T-helper 9 cell (primary cell): ENCODE results near the gene ZFR2.
A peak's percentile ranks its signal among the peaks of the same experiment; 100 is the strongest.
"Not testable (repeated sequence)": the region's sequence is repeated elsewhere in the genome, so short reads cannot be mapped to it uniquely, and the experiment has no call there.

Experiments used
- DNase-seq: peaks from one replicate; pipeline ENCODE4 v3.0.0-alpha.2; 2020

Gene ZFR2

GRCh38 chr19:3770136-3770999, 98.5 kb downstream of the ZFR2 start:
- DNase-seq, result no peak

GRCh38 chr19:3769494-3769893, 99.3 kb downstream of the ZFR2 start:
- no peak for DNase-seq

GRCh38 chr19:3768748-3769099, 100.1 kb downstream of the ZFR2 start:
- DNase-seq, result no peak

- DNase-seq, result no peak
These were observed 100.7 kb downstream of the ZFR2 start for GRCh38 chr19:3768015-3768747.

- no peak for DNase-seq
These were observed 101.8 kb downstream of the ZFR2 start for GRCh38 chr19:3767050-3767449.

GRCh38 chr19:3766520-3766919, 102.3 kb downstream of the ZFR2 start:
- DNase-seq, result no peak

- DNase-seq, result not testable (repeated sequence)
These were observed 103.1 kb downstream of the ZFR2 start for GRCh38 chr19:3765757-3766156.

GRCh38 chr19:3765121-3765520, 103.7 kb downstream of the ZFR2 start:
- no peak for DNase-seq

GRCh38 chr19:3762501-3763459, 106.1 kb downstream of the ZFR2 start, which contains the start of gene MRPL54:
Gene MRPL54 (plus strand): TSS chr19:3762682. CDS start chr19:3762701, 19 bp downstream.
- DNase-seq, result peak; percentile 97

GRCh38 chr19:3762130-3762473, 106.7 kb downstream of the ZFR2 start:
- DNase-seq, result no peak

- peak; percentile 95 for DNase-seq
These were observed 107.3 kb downstream of the ZFR2 start, which contains the start of gene APBA3 for GRCh38 chr19:3761382-3762129. Gene APBA3 (minus strand): TSS chr19:3761692. CDS start chr19:3760264, 1,428 bp downstream.

GRCh38 chr19:3760871-3761361, 107.9 kb downstream of the ZFR2 start:
- DNase-seq, result no peak

- DNase-seq, result no peak
These were observed 109.2 kb downstream of the ZFR2 start for GRCh38 chr19:3759482-3760254.

- not testable (repeated sequence) for DNase-seq
These were observed 110.5 kb downstream of the ZFR2 start for GRCh38 chr19:3758297-3758696.

GRCh38 chr19:3757705-3758104, 111.1 kb downstream of the ZFR2 start:
- not testable (repeated sequence) for DNase-seq
